ENCODE results near the gene BTBD9. TPM values are rescaled to one million over a fixed set of nuclear protein-coding genes. Genes with fewer than 3 reads are reported as not detected.

Gene BTBD9
- total RNA-seq, 1 experiment from 2014 or later: 8.9 TPM

GRCh38 chr6:38150681-38151296 is 488.9 kb downstream of the BTBD9 start:
- Histone ChIP-seq H2BK120ac (ENCODE audit: low read depth, low read length, poor library complexity, severe bottlenecking) (no peak overlapping the region), H3K23ac (ENCODE audit: insufficient read length, low read depth, low read length) (no peak overlapping the region), H3K18ac (ENCODE audit: insufficient read length, low read depth, low read length) (no peak overlapping the region), H4K5ac (ENCODE audit: insufficient read length, low read depth, low read length) (no peak overlapping the region), H3K79me2 (ENCODE audit: insufficient read depth, low read length) (no peaks in the 10 kb centered on the region), H4K20me1 (ENCODE audit: control insufficient read depth, insufficient read depth, insufficient read length) (no peaks in the 10 kb centered on the region), H4K91ac (ENCODE audit: insufficient read length, low read depth, low read length) (no peak overlapping the region), H3K4ac (ENCODE audit: low read depth, low read length) (no peak overlapping the region), H3K56ac (ENCODE audit: insufficient read length, low read depth, low read length) (no peak overlapping the region), H3T11ph (ENCODE audit: low read length) (no peak overlapping the region), H2BK12ac (ENCODE audit: insufficient read length, low read depth, low read length) (no peak overlapping the region), H3K79me1 (ENCODE audit: insufficient read depth, low read depth, low read length, poor library complexity, severe bottlenecking) (no peaks in the 10 kb centered on the region), H3K4me1 (ENCODE audit: insufficient read depth, low read length) (no peaks in the 10 kb centered on the region), H3K9me3 (ENCODE audit: control insufficient read depth, low read depth, low read length) (no peaks in the 10 kb centered on the region), H2BK5ac (ENCODE audit: insufficient read length, low read length) (no peak overlapping the region), H3K27me3 (ENCODE audit: insufficient read depth, low read length) (no peaks in the 10 kb centered on the region), H3K27ac (ENCODE audit: insufficient read length, low read depth, low read length) (no peak overlapping the region), H3K14ac (ENCODE audit: insufficient read depth, low read length) (no peak overlapping the region), H2BK20ac (ENCODE audit: low read depth, low read length, poor library complexity, severe bottlenecking) (no peak overlapping the region), H2BK15ac (ENCODE audit: low read depth, low read length) (no peak overlapping the region), H3K9ac (ENCODE audit: extremely low read depth, insufficient read length, low read length) (no peak overlapping the region), H2AK5ac (ENCODE audit: insufficient read length, low read length) (no peak overlapping the region), H2AFZ (ENCODE audit: low read length) (no peak overlapping the region), H3K23me2 (ENCODE audit: insufficient read length, low read depth, low read length, poor library complexity, severe bottlenecking) (no peaks in the 10 kb centered on the region), H4K8ac (replicated peaks; ENCODE audit: insufficient read length, low read depth, low read length) (no peak overlapping the region), H3K4me2 (ENCODE audit: insufficient read depth, insufficient read length, low read length) (no peak overlapping the region)
- DNase-seq: no peak
- TF ChIP-seq CTCF (conservative IDR thresholded peaks at IDR 0.05): no peak
- no CpG with 5 or more reads among the region's 11 CpGs for WGBS (ENCODE audit: extremely low coverage, insufficient read length, low lambda C conversion rate)
- Mint-ChIP-seq H3K27me3 (ENCODE audit: low read depth) (no peaks in the 10 kb centered on the region), H3K27ac (peak overlapping the region; percentile 28 to 58 (median 39); a peak in 4 of 7 replicates), H3K4me3 (no peak overlapping the region), H3K9me3 (no peaks in the 10 kb centered on the region), H3K36me3 (ENCODE audit: insufficient read depth in 1 of 3, low read depth in 3 of 3) (peaks cover 0 to 7% (median 0%) of the 10 kb centered on the region in 3 experiments; a peak in 2 of 7 replicates), H3K4me1 (peaks cover 23 to 43% of the 10 kb centered on the region in 2 experiments)

Measured in H9 (cell line).